Fibroblast of lung (primary cell): ENCODE results near the gene MACROH2A2.

ENCODE experiments used
- CTCF ChIP-seq, 2 donors: IDR thresholded peaks in 1 of 2; conservative IDR thresholded peaks in 1 of 2; 1 replicate in 1 of 2; 2 replicates in 1 of 2; pipeline ENCODE4 v1.5.1; 2011 to 2012; ENCODE audit warnings: low read length in 2 of 2, control low read depth in 1 of 2, inconsistent platforms in 1 of 2, low read depth in 1 of 2, mild to moderate bottlenecking in 1 of 2
- EZH2 ChIP-seq: IDR thresholded peaks from 2 replicates; pipeline ENCODE4 v1.5.1; 2012; ENCODE audit warnings: low read length, control low read depth, mild to moderate bottlenecking; ENCODE audit errors: missing control alignments

- no peak for TF ChIP-seq EZH2
- no peak for TF ChIP-seq CTCF (conservative IDR thresholded peaks at IDR 0.05 in 1 of 2, IDR thresholded peaks at IDR 0.05 in 1 of 2; ENCODE audit: low read depth in 1 of 2, low read length in 2 of 2)
Observed at GRCh38 chr10:70120417-70120816, 67.8 kb downstream of the MACROH2A2 start.
